Astrocyte of the spinal cord (primary cell): ENCODE measurements around the gene RAB37.

ENCODE experiments used
- DNase-seq: peaks from one replicate; pipeline ENCODE4 v3.0.0; 2011; ENCODE audit warnings: low read depth, low spot score
- H3K4me3 ChIP-seq: 2 replicates; pipeline ENCODE4 v1.5.1; 2011; ENCODE audit warnings: low read depth, mild to moderate bottlenecking, low read length, moderate library complexity
- in situ Hi-C: cut with HindIII; loops from 2 replicates; pipeline ENCODE4 v1.10.0; 2017; ENCODE audit warnings: low sequenced_read_pairs
- TF ChIP-seq, protein P1 (sequence below): IDR thresholded peaks from 2 replicates; pipeline ENCODE4 v1.5.1; 2012; ENCODE audit warnings: low read depth, mild to moderate bottlenecking, low read length, inconsistent platforms

RAB37 gene

DNA sequence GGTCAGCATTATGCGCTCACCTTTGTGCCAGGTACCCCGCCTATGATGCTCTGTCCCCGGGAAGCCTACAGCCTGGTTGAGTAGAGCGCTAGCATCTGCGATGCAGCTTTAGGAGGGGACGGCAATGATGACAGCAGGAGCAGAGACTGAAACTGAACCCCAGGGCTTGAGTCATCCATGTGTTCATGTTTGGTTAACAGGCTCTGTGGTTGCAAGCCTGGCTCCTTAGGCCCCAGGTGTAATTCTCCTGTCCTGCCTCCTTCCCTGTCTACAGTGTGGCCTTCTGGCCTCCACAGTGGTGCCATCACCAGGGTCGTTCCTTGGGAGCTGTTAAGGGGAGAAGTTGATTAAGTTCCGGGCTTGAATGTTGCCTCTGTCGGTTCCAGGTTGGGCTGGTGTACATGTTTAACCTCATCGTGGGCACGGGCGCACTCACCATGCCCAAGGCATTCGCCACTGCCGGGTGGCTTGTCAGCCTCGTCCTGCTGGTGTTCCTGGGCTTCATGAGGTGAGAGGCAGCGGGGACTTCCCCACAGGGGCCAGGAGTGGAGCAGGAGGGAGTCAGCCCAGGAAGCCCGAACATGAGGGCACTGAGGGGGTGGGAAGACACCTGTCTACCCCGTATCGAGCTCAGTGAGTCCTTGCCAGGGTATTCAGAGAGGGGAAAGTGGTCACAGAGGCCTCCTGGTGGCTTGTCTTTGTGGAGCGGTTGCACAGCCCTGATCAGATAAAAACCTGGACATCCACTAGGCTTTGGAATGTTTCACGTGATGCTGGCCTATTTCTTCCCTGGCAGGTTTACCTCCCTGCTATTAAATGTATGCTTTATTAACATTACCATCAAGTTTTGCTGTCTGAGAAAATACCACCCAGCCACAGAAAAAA lies 48.3 kb downstream of the RAB37 start:
- in situ Hi-C loops = no loop called here
- no peak for DNase-seq
- TF ChIP-seq, protein P1, sequence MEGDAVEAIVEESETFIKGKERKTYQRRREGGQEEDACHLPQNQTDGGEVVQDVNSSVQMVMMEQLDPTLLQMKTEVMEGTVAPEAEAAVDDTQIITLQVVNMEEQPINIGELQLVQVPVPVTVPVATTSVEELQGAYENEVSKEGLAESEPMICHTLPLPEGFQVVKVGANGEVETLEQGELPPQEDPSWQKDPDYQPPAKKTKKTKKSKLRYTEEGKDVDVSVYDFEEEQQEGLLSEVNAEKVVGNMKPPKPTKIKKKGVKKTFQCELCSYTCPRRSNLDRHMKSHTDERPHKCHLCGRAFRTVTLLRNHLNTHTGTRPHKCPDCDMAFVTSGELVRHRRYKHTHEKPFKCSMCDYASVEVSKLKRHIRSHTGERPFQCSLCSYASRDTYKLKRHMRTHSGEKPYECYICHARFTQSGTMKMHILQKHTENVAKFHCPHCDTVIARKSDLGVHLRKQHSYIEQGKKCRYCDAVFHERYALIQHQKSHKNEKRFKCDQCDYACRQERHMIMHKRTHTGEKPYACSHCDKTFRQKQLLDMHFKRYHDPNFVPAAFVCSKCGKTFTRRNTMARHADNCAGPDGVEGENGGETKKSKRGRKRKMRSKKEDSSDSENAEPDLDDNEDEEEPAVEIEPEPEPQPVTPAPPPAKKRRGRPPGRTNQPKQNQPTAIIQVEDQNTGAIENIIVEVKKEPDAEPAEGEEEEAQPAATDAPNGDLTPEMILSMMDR = peak; percentile 3
- no peak overlapping the region for H3K4me3 ChIP-seq

DNA sequence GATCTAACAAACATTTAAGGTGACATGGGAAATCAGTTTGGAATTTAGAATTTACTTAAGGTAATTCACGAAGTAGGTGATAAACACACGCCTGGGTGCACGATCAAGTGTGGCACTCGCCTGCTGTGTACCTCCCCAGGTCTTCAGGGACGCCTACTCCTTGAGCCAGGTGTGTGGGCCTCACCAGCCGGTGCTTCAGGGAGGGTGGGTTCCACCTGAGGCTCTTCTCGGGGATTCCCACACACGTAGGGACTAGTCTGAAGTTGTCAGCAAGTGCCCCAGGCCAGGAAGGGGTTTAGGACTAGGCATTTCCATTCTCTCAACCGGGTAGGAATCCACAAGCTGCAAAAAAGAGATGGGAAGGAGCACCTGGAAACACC lies 48.9 kb downstream of the RAB37 start:
- no peak overlapping the region for H3K4me3 ChIP-seq
- no peak for DNase-seq
- TF ChIP-seq, protein P1 = no peak
- in situ Hi-C loops = no loop called here

- DNase-seq = no peak
- in situ Hi-C loops = no loop called here
- no peak overlapping the region for H3K4me3 ChIP-seq
- TF ChIP-seq, protein P1 = no peak
These were observed 49.5 kb downstream of the RAB37 start for GRCh38 chr17:74786431-74787055.

- DNase-seq = no peak
- in situ Hi-C loops = no loop called here
- H3K4me3 ChIP-seq = no peak overlapping the region
- TF ChIP-seq, protein P1 = no peak
These were observed 53.4 kb downstream of the RAB37 start for GRCh38 chr17:74790161-74791058.

GRCh38 chr17:74792586-74793105 lies 55.6 kb downstream of the RAB37 start:
- no peak for DNase-seq

More at GRCh38 chr17:74792586-74793105, 55.6 kb downstream of the RAB37 start:
- TF ChIP-seq, protein P1 = no peak
- in situ Hi-C loops = no loop called here
- H3K4me3 ChIP-seq = no peak overlapping the region
